ACC112 (cell line): Measurements from ENCODE around the gene FJX1.
"Not testable (repeated sequence)": the region's sequence is repeated elsewhere in the genome, so short reads cannot be mapped to it uniquely, and the experiment has no call there.

Experiments
- H2AFZ ChIP-seq: fragments of 200-600 bp; sonication (generic); one replicate; pipeline ENCODE4 v1.6.0; 2017; ENCODE audit warnings: antibody characterized with exemption, low read length; ENCODE audit not compliant: unreplicated experiment
- H3K27ac ChIP-seq: fragments of 200-600 bp; sonication (generic); 2 replicates; pipeline ENCODE4 v1.5.1; 2014; ENCODE audit warnings: low read depth, mild to moderate bottlenecking, antibody characterized with exemption, low read length, moderate library complexity
- H3K27me3 ChIP-seq: fragments of 200-600 bp; sonication (generic); 2 replicates; pipeline ENCODE4 v1.6.1; 2014; ENCODE audit warnings: mild to moderate bottlenecking, antibody characterized with exemption, low read length, moderate library complexity, mixed read lengths; ENCODE audit not compliant: insufficient read depth
- H3K36me3 ChIP-seq: fragments of 200-600 bp; sonication (generic); 2 replicates; pipeline ENCODE4 v1.6.1; 2016; ENCODE audit warnings: mild to moderate bottlenecking, antibody characterized with exemption, low read length, moderate library complexity, mixed read lengths; ENCODE audit not compliant: insufficient read depth
- H3K4me1 ChIP-seq: fragments of 200-600 bp; sonication (generic); one replicate; pipeline ENCODE4 v1.6.1; 2016; ENCODE audit warnings: low read length, mixed read lengths; ENCODE audit not compliant: insufficient read depth, unreplicated experiment, control insufficient read depth
- H3K4me3 ChIP-seq: fragments of 200-600 bp; sonication (generic); 2 replicates; pipeline ENCODE4 v1.5.1; 2014; ENCODE audit warnings: mild to moderate bottlenecking, low read depth, low read length
- H3K79me2 ChIP-seq: fragments of 200-600 bp; sonication (generic); one replicate; pipeline ENCODE4 v1.6.0; 2016; ENCODE audit warnings: low read length; ENCODE audit not compliant: control insufficient read depth, unreplicated experiment, insufficient read depth

The FJX1 gene

DNA sequence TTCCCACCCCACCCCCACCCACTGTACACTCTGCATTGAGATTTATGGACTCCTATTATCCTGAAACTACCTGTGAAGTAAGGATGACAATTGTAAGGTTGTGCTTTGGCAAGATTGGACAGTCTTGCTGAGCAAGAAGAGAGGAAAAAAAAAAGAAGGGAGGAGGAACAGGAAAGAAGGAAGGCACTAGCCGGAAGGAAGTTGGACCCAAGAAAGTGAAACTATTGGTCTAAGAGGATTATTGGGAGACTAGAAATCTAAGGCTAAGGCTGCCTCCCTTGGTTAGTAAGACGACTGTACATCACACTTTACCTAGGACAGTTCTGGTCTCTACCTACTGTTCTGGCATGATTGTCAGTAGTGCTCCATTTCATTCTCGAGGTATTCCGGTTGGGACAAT lies 32.2 kb downstream of the FJX1 start:
- no peaks in the 10 kb centered on the region for H3K79me2 ChIP-seq
- no peak overlapping the region for H3K4me3 ChIP-seq
- H3K36me3 ChIP-seq: no peaks in the 10 kb centered on the region
- no peak overlapping the region for H2AFZ ChIP-seq
- H3K4me1 ChIP-seq: no peaks in the 10 kb centered on the region
- no peak overlapping the region for H3K27ac ChIP-seq
- no peaks in the 10 kb centered on the region for H3K27me3 ChIP-seq

DNA sequence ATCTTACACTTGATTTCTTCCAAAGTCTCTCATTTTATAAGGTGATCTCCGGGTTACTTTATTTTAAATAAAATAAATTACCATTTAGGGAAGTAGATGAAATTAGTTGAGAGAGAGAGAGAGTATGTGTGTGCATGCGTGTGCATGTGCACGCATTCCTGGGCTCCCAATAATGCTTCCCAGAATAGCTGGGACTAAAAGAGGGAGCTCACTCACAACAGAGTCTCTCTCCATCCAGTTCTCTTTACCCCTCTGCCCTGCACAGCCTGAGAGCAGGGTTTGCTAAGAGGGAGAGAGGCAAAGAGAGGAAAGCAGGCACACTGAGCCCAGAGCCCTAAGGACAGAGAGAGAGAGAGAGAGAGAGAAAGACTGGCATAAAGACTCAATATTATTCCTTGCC lies 33.0 kb downstream of the FJX1 start:
- Histone ChIP-seq H3K79me2 (no peaks in the 10 kb centered on the region), H3K36me3 (no peaks in the 10 kb centered on the region), H3K27me3 (no peaks in the 10 kb centered on the region), H2AFZ (no peak overlapping the region), H3K27ac (no peak overlapping the region), H3K4me1 (no peaks in the 10 kb centered on the region), H3K4me3 (no peak overlapping the region)

- H3K27ac ChIP-seq, H3K4me3 ChIP-seq, H2AFZ ChIP-seq, H3K36me3 ChIP-seq, H3K79me2 ChIP-seq, H3K4me1 ChIP-seq, H3K27me3 ChIP-seq: not testable (repeated sequence)
Measured at GRCh38 chr11:35652786-35653185, 34.5 kb downstream of the FJX1 start.

- Histone ChIP-seq H3K27me3 (no peaks in the 10 kb centered on the region), H3K4me3 (no peak overlapping the region), H3K36me3 (no peaks in the 10 kb centered on the region), H3K4me1 (no peaks in the 10 kb centered on the region), H3K27ac (no peak overlapping the region), H3K79me2 (no peaks in the 10 kb centered on the region), H2AFZ (no peak overlapping the region)
Measured at GRCh38 chr11:35654711-35655110, 36.5 kb downstream of the FJX1 start.

- H3K27me3 ChIP-seq: no peaks in the 10 kb centered on the region
- no peaks in the 10 kb centered on the region for H3K36me3 ChIP-seq
- no peaks in the 10 kb centered on the region for H3K79me2 ChIP-seq
- no peak overlapping the region for H3K4me3 ChIP-seq
- H3K4me1 ChIP-seq: no peaks in the 10 kb centered on the region
- H3K27ac ChIP-seq: no peak overlapping the region
- no peak overlapping the region for H2AFZ ChIP-seq
Measured at GRCh38 chr11:35655254-35655653, 37.0 kb downstream of the FJX1 start.

GRCh38 chr11:35655856-35656255 lies 37.6 kb downstream of the FJX1 start:
- no peak overlapping the region for H2AFZ ChIP-seq
- no peak overlapping the region for H3K4me3 ChIP-seq
- H3K79me2 ChIP-seq: no peaks in the 10 kb centered on the region
- H3K4me1 ChIP-seq: no peaks in the 10 kb centered on the region
- H3K36me3 ChIP-seq: no peaks in the 10 kb centered on the region
- H3K27me3 ChIP-seq: no peaks in the 10 kb centered on the region
- no peak overlapping the region for H3K27ac ChIP-seq

DNA sequence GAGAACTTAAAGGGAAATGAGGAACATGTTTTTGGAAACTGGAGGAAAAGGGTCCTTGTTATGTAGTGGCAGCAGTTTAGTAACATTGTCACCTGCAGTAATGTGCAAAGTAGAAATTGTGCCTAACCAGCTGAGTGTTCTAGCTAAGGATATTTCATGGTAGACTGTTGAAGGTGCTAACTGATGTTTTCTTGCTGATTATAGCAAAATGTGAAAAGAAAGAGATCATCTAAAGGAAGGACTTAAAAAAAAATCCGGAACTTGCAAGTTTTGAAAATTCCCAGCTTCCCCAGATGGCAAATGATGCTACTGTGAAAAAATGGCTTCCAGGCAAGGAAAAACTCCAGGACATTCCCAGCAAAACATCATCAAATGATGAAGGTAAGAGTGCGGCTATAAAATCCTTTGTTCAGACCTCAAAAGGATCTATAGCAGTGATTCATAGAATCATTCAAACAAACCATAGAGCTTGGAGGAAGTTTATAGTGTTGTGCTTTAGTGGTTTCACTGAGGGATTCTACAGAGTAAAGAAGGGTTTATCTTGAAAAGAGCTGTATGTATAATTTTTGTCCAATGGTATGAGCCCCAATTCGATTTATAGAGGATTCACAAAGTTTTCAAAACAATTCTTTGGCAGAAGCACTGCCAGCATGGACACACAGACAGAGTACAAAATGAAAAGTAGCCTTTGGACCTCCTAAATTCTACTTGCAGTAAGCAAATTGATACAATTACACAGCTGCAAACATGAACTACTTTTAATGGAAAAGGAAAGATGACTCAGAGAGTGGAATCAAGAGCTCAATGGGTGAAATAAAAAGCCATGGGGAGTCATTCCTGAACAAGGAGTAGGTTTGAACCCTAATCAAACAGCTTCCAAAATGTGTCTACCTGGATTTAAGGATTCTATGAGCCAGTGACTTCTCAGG lies 40.0 kb downstream of the FJX1 start:
- no peaks in the 10 kb centered on the region for H3K27me3 ChIP-seq
- peaks cover 3% of the 10 kb centered on the region for H3K79me2 ChIP-seq
- H3K36me3 ChIP-seq: no peaks in the 10 kb centered on the region
- no peak overlapping the region for H2AFZ ChIP-seq
- no peak overlapping the region for H3K4me3 ChIP-seq
- H3K27ac ChIP-seq: no peak overlapping the region
- H3K4me1 ChIP-seq: peaks cover 5% of the 10 kb centered on the region

DNA sequence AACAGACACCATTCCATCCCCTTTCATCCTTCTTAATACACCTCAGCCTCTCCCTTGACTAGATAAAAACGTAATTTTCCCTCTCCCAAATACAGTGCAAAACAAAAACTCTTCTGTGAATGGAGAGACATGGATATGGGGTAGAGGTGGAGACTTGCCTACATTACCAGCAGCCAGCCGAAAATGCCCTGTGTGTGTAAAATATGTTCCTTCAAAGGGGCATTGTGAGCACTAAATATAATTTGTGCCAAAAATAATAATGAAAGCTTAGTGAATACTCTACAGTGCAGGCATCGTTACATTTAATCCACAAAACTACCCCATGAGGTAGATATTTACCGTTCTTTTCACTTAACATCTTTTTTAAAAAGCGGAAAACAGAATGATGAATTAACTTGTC lies 43.3 kb downstream of the FJX1 start:
- Histone ChIP-seq H3K4me3 (peak overlapping the region; percentile 88), H2AFZ (peak overlapping the region; percentile 95), H3K79me2 (peaks cover 35% of the 10 kb centered on the region), H3K27ac (peak overlapping the region; percentile 91), H3K4me1 (peaks cover 11% of the 10 kb centered on the region), H3K27me3 (no peaks in the 10 kb centered on the region), H3K36me3 (peaks cover 20% of the 10 kb centered on the region)

- no peaks in the 10 kb centered on the region for H3K27me3 ChIP-seq
- peak overlapping the region; percentile 88 for H3K4me3 ChIP-seq
- peaks cover 11% of the 10 kb centered on the region for H3K4me1 ChIP-seq
- H3K36me3 ChIP-seq: peaks cover 24% of the 10 kb centered on the region
- peaks cover 40% of the 10 kb centered on the region for H3K79me2 ChIP-seq
- peak overlapping the region; percentile 91 for H3K27ac ChIP-seq
- H2AFZ ChIP-seq: peak overlapping the region; percentile 95
Measured at GRCh38 chr11:35662061-35662648, 43.9 kb downstream of the FJX1 start.

- Histone ChIP-seq H3K27ac (peak within 1 kb of the TSS; percentile 91), H3K27me3 (no peaks in the 10 kb centered on the region)
Measured at GRCh38 chr11:35662649-35663407, 44.6 kb downstream of the FJX1 start, which contains the start of gene TRIM44. TSS of gene TRIM44 (plus strand) at chr11:35662775. CDS start at chr11:35663112, 337 bp downstream.

More at GRCh38 chr11:35662649-35663407, 44.6 kb downstream of the FJX1 start, which contains the start of gene TRIM44:
- peaks cover 28% of the 10 kb centered on the region for H3K36me3 ChIP-seq
- peak within 1 kb of the TSS; percentile 95 for H2AFZ ChIP-seq
- H3K4me3 ChIP-seq: peak within 1 kb of the TSS; percentile 88
- peaks cover 11% of the 10 kb centered on the region for H3K4me1 ChIP-seq
- peaks cover 46% of the 10 kb centered on the region for H3K79me2 ChIP-seq
